ENCODE measurements around the gene NFRKB.
"Not testable (repeated sequence)": the region's sequence is repeated elsewhere in the genome, so short reads cannot be mapped to it uniquely, and the experiment has no call there.

The NFRKB gene

GRCh38 chr11:129854232-129854805, 41.1 kb downstream of the NFRKB start:
- H3K4me3 ChIP-seq (ENCODE audit: low read depth, low read length), result no peak overlapping the region
- no peaks in the 10 kb centered on the region for H3K27me3 ChIP-seq (ENCODE audit: control insufficient read depth, insufficient read depth, low read length)

GRCh38 chr11:129853518-129854231, 41.7 kb downstream of the NFRKB start:
- H3K9me3 ChIP-seq (ENCODE audit: control insufficient read depth, insufficient read depth, low read length), result no peaks in the 10 kb centered on the region
- H3K36me3 ChIP-seq (ENCODE audit: control insufficient read depth, insufficient read depth, low read length), result no peaks in the 10 kb centered on the region
- no peaks in the 10 kb centered on the region for H3K4me1 ChIP-seq (ENCODE audit: control insufficient read depth, insufficient read depth, low read length)
- no peak overlapping the region for H3K4me3 ChIP-seq (ENCODE audit: low read depth, low read length)
- H3K9ac ChIP-seq (ENCODE audit: low read depth, low read length), result no peak overlapping the region
- H3K27me3 ChIP-seq (ENCODE audit: control insufficient read depth, insufficient read depth, low read length), result no peaks in the 10 kb centered on the region

More at GRCh38 chr11:129854232-129854805, 41.1 kb downstream of the NFRKB start:
- Histone ChIP-seq H3K9me3 (ENCODE audit: control insufficient read depth, insufficient read depth, low read length) (no peaks in the 10 kb centered on the region), H3K9ac (ENCODE audit: low read depth, low read length) (no peak overlapping the region), H3K36me3 (ENCODE audit: control insufficient read depth, insufficient read depth, low read length) (no peaks in the 10 kb centered on the region), H3K4me1 (ENCODE audit: control insufficient read depth, insufficient read depth, low read length) (no peaks in the 10 kb centered on the region)

GRCh38 chr11:129852125-129852740, 43.1 kb downstream of the NFRKB start:
- Histone ChIP-seq H3K9me3 (ENCODE audit: control insufficient read depth, insufficient read depth, low read length) (no peaks in the 10 kb centered on the region), H3K36me3 (ENCODE audit: control insufficient read depth, insufficient read depth, low read length) (no peaks in the 10 kb centered on the region), H3K4me3 (ENCODE audit: low read depth, low read length) (no peak overlapping the region), H3K4me1 (ENCODE audit: control insufficient read depth, insufficient read depth, low read length) (no peaks in the 10 kb centered on the region), H3K27me3 (ENCODE audit: control insufficient read depth, insufficient read depth, low read length) (no peaks in the 10 kb centered on the region), H3K9ac (ENCODE audit: low read depth, low read length) (no peak overlapping the region)

GRCh38 chr11:129849447-129850130, 45.8 kb downstream of the NFRKB start:
- no peaks in the 10 kb centered on the region for H3K36me3 ChIP-seq (ENCODE audit: control insufficient read depth, insufficient read depth, low read length)
- H3K9ac ChIP-seq (ENCODE audit: low read depth, low read length), result no peak overlapping the region
- H3K27me3 ChIP-seq (ENCODE audit: control insufficient read depth, insufficient read depth, low read length), result no peaks in the 10 kb centered on the region
- H3K9me3 ChIP-seq (ENCODE audit: control insufficient read depth, insufficient read depth, low read length), result no peaks in the 10 kb centered on the region
- H3K4me1 ChIP-seq (ENCODE audit: control insufficient read depth, insufficient read depth, low read length), result peaks cover 5% of the 10 kb centered on the region
- H3K4me3 ChIP-seq (ENCODE audit: low read depth, low read length), result no peak overlapping the region

GRCh38 chr11:129847361-129847760, 48.0 kb downstream of the NFRKB start:
- H3K4me3 ChIP-seq (ENCODE audit: low read depth, low read length); H3K27me3 ChIP-seq (ENCODE audit: control insufficient read depth, insufficient read depth, low read length); H3K9ac ChIP-seq (ENCODE audit: low read depth, low read length); H3K4me1 ChIP-seq (ENCODE audit: control insufficient read depth, insufficient read depth, low read length); H3K36me3 ChIP-seq (ENCODE audit: control insufficient read depth, insufficient read depth, low read length); H3K9me3 ChIP-seq (ENCODE audit: control insufficient read depth, insufficient read depth, low read length): not testable (repeated sequence)

- no peak overlapping the region for H3K4me3 ChIP-seq (ENCODE audit: low read depth, low read length)
- no peaks in the 10 kb centered on the region for H3K9me3 ChIP-seq (ENCODE audit: control insufficient read depth, insufficient read depth, low read length)
- no peaks in the 10 kb centered on the region for H3K27me3 ChIP-seq (ENCODE audit: control insufficient read depth, insufficient read depth, low read length)
- H3K36me3 ChIP-seq (ENCODE audit: control insufficient read depth, insufficient read depth, low read length), result no peaks in the 10 kb centered on the region
- H3K4me1 ChIP-seq (ENCODE audit: control insufficient read depth, insufficient read depth, low read length), result peaks cover 5% of the 10 kb centered on the region
- no peak overlapping the region for H3K9ac ChIP-seq (ENCODE audit: low read depth, low read length)
These were observed 48.7 kb downstream of the NFRKB start for GRCh38 chr11:129846508-129847335.

Data from iPS-15b (cell line).